H1 (cell line): ENCODE data around the gene IL1RAPL1. TPM values are rescaled to one million over a fixed set of nuclear protein-coding genes. Genes with fewer than 3 reads are reported as not detected.

Experiments used
- CHD7 ChIP-seq: fragments of 300-600 bp; sonication (generic); IDR thresholded peaks from 2 replicates; pipeline ENCODE4 v1.7.1; 2012; ENCODE audit warnings: low read length, moderate library complexity, mild to moderate bottlenecking, inconsistent platforms; ENCODE audit not compliant: insufficient replicate concordance
- CTCF ChIP-seq, 3 experiments: IDR thresholded peaks; 1 replicate in 2 of 3; 2 replicates in 1 of 3; pipeline versions ENCODE4 v1.5.1 to v1.6.1; 2011; ENCODE audit warnings: low read length in 3 of 3, mild to moderate bottlenecking in 3 of 3, inconsistent platforms in 2 of 3, low read depth in 1 of 3, moderate library complexity in 1 of 3; ENCODE audit not compliant: insufficient read depth in 1 of 3; ENCODE audit errors: control extremely low read depth in 1 of 3
- GTF2F1 ChIP-seq: IDR thresholded peaks from 2 replicates; pipeline ENCODE4 v1.6.1; 2012; ENCODE audit warnings: low read depth, low read length, improper control_type of control experiment, borderline replicate concordance
- KDM5A ChIP-seq: fragments of 200-600 bp; IDR thresholded peaks from 2 replicates; pipeline ENCODE4 v1.7.1; 2012; ENCODE audit warnings: mild to moderate bottlenecking, low read length, inconsistent platforms, mixed read lengths
- POU5F1 ChIP-seq: IDR thresholded peaks from 2 replicates; pipeline ENCODE4 v1.6.1; 2011; ENCODE audit warnings: low read depth, mild to moderate bottlenecking, low read length, moderate library complexity
- TAF7 ChIP-seq: optimal IDR thresholded peaks from 2 replicates; pipeline ENCODE3; 2011; ENCODE audit warnings: low read depth, mild to moderate bottlenecking, inconsistent platforms, low read length, moderate library complexity, borderline replicate concordance
- polyA plus RNA-seq, 7 experiments: library from polyadenylated mRNA; depleted of rRNA in 3 of 7; stranded (reverse) in 5 of 7; unstranded in 2 of 7; fragments of >200 nt in 5 of 7; fragments of 200-250 nt in 2 of 7; gene quantifications; 1 replicate in 5 of 7; 2 replicates in 1 of 7; 4 replicates in 1 of 7; pipeline versions ENCODE4 v1.2.1 to v1.2.3, GENCODE V29; 2011 to 2013; ENCODE audit warnings: missing spikeins in 2 of 7, mixed read lengths in 2 of 7
- total RNA-seq: library from RNA; stranded (reverse); fragmentation: NEBNext Ultra II Directional; extraction: Animal tissue kit (Norgen Biotek cat#: 25700); gene quantifications from 2 replicates; pipeline ENCODE4 v1.2.1, GENCODE V29; 2021

The IL1RAPL1 gene
- total and polyA plus RNA-seq, 2 of the 8 experiments (the other 6 are each of a cell fraction or from before 2014, with no cell fraction given), result 0.11 to 0.35 TPM

GRCh38 chrX:29666366-29666765, 1079.1 kb downstream of the IL1RAPL1 start (continued):
- TF ChIP-seq CTCF (IDR thresholded peaks at IDR 0.05; ENCODE audit: control extremely low read depth in 1 of 3, insufficient read depth in 1 of 3, low read depth in 1 of 3, low read length in 3 of 3), result no peak
- no peak for TF ChIP-seq GTF2F1
- TF ChIP-seq CHD7, result no peak
- no peak for TF ChIP-seq TAF7
- no peak for TF ChIP-seq KDM5A
- TF ChIP-seq POU5F1, result no peak
